GM21528 (cell line): ENCODE data around the gene TBC1D22A.

ENCODE experiments used
- ATAC-seq: cut with Tn5 transposase; IDR thresholded peaks from one replicate; pipeline ENCODE4 v1.9.1; 2021; ENCODE audit warnings: mild to moderate bottlenecking, moderate library complexity; ENCODE audit not compliant: unreplicated experiment, low FRiP score

The TBC1D22A gene

DNA sequence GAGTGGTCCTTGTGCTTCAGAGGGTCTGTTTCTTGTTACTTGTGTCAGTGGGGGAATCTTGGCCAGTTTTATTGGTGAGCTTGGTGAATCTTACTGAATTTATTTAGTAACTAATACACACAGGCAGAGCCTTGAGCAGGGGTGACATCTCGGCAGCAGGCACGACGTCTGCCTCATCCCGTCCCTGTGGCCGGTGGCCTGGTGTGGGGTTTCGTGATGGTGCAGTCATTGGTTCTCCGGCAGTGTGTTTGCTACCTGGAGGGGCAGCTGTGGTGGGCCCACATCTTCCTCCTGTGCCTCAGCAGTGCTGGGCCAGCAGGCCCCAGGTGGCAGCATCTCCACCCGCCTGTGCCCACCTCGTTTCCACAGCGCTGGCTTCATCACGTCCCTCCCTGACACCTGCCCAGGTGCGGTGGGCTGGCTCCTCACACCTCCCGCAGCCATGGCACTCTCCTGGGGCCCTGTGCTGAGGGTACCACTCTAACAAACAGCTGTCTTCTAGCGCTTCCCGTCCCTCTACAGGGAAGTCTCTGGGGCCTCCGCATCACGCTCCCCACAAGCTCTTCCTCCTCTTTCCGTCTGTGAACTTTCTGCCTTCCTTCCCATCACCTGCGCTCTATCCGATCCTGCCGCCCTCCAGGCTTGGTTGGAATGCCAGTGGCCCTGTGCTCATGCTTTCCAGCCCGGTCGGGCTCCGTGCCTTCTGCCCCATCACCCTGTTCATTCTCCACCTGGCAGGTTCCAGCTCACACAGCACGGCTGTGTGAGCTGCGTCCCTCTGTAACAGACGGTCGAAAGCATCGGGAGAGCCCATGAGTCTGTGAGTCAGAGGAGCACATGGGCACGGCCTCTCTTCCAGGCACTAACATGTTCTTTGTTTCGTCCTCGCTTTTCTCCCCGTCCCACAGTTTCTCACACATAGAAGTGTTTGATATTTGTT is 203.4 kb downstream of the TBC1D22A start:
- no peak for ATAC-seq

GRCh38 chr22:46966495-46966845 is 204.0 kb downstream of the TBC1D22A start:
- no peak for ATAC-seq

DNA sequence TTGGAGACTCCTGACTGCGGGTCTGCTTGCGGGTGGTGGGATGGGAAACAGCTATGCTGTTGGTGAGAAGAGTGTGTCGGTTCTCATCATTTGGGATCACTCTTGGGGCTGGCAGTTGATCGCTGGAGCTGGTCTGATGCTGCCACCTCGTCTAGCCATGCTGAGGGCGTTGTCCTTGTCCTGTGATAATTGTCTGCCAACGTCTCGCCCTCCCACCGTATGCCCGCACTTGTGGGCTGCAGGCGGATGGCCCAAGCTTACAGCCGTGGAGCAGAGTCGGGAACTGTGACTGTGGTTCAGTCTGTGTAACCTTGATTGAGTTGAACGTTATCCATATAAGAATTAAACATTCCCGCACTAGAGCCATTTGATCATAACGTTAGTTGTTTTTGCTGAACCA is 204.4 kb downstream of the TBC1D22A start:
- ATAC-seq: no peak

DNA sequence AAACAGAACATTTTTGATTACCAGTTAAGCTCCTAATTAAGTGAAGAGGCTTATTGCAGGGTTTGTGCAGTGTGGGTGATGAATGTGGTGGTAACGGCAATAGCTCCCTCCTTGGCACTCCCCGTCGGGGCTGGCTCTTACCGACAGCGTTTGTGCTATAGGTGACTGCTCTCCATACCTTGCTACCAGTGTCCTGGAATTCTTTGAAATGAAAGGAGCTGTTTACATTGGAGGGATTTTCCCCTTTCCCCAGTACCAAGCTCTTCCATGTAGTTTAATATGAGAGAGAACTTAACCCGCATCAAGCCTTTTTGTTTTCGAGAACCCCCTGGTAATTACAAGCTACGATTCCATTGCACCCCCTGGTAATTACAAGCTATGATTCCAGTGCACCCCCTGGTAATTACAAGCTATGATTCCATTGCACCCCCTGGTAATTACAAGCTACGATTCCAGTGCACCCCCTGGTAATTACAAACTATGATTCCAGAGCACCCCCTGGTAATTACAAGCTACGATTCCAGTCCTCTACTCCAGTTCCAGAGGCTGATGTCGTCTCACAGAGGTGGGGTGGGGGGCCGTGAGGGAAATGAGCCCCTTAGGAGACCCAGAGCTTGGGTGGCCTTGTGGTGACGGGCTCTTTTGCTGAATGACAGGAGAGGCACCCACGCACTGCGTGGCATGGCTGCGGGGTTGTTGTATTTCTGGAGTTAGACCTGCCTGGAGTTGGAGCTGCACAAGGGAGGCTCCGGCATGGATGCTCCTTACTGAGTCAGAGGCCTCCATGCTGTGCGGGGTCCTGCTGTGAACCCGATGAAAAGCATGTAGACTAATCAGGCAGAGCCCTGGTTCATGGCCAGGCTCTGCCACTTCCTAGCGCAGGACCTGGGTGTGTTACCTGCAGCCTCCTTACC is 205.3 kb downstream of the TBC1D22A start:
- no peak for ATAC-seq

DNA sequence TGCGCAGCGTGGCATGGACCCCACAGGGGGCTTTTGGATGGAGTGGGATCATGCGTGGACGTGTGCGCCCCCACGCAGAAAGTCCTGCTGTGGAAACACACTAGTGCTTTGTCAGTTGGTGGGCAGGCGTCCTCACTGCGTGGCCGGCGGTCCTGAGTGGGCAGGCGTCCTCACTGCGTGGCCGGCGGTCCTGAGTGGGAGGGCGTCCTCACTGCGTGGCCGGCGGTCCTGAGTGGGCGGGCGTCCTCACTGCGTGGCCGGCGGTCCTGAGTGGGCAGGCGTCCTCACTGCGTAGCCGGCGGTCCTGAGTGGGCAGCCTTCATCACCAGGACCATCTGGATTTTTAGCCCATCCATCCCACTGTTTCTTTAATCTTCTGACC is 205.9 kb downstream of the TBC1D22A start:
- ATAC-seq: no peak

GRCh38 chr22:46968848-46969247 is 206.4 kb downstream of the TBC1D22A start:
- ATAC-seq: no peak

DNA sequence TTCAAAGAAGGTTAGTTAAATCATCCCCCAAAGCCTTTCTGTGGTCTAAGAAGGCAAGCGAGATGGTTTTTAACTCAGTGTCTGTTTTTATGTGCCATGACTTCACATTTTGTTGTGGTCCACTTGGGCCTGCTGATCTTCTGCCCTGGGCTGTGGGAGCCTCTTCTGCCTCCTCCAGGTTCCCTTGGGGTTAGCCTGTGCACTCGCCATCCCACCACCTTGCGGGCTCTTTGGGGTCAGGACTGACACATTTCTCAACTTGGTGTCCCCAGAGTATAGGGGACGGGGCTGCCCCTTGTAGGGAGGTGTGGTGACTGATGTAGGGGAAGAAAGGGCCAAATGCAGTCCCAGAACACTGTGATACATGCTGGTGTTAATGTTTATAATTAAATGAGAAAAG is 207.0 kb downstream of the TBC1D22A start:
- peak; percentile 75 for ATAC-seq

DNA sequence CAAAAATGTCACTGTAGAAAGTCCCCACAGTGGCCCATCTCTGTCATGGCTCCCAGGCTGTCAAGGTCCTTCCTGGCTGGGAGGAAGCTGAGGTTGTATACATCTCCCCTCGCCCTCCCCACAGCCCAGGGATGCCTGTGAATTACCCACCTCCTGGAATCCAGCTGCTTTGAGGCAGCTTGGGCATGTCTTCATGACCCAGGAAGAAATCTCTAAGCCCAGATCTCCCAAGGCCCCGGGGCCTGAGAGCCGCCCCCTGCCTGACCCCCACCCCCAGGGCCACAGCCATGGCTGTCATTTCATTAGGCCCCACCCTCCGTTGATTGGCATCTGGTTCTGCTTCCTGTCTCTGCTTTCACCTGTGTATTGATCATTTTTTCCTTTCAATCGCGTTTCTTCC is 207.5 kb downstream of the TBC1D22A start:
- ATAC-seq: no peak

GRCh38 chr22:46970411-46971098 is 208.1 kb downstream of the TBC1D22A start:
- ATAC-seq: no peak

DNA sequence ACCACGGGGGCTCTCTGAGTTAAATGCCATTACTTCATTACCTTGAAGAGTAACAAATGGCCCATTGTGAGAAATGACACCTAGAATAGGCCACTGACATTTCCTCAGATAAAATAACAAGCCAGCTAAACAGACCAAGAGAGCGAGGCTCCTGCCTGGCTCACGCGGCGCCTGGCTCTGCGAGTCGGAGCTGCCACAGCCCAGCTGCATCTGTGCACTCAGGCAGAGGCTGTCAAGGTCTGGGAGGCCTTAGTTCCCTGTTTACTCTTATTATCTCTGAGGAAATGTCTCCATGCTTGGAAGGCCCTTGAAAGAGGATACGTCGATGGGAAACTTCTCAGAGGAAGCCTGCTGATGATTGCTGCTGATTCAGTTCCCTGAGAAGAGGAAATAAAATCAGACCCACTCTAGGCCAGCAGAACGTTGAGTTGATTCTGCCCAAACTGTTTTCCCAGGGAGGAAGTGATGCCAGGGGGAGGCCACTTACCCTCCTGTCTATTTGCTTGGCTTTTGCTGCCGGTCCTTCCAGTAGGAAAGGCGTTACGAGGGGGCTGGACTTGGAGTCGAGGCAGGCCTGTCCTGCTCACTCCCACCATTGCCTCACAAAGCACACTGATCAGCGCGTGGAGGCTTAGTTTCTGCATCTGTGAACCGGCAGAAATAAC is 208.8 kb downstream of the TBC1D22A start:
- no peak for ATAC-seq

- ATAC-seq: no peak
Measured at GRCh38 chr22:46971764-46972125, 209.3 kb downstream of the TBC1D22A start.

DNA sequence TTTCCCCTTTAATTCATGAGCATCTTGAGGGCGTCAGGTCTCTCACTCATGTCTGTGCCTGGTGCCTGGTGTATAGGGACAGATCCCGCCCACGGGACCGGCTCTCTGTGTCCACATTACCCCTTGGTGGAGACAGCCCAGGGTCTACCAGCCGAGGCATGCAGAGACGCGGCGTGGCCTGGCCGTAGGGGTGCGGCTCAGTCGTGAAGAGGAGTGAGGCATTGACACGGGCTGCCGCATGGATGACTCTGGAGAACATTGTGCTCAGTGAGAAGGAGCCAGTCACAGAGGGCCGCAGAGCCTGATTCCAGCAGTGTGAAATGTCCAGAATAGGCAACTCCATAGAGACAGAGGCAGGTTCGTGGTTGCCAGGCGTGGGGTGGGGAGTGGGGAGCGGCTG is 209.8 kb downstream of the TBC1D22A start:
- ATAC-seq: no peak

GRCh38 chr22:46972901-46973831 is 210.7 kb downstream of the TBC1D22A start:
- no peak for ATAC-seq

GRCh38 chr22:46974077-46974476 is 211.6 kb downstream of the TBC1D22A start:
- no peak for ATAC-seq

GRCh38 chr22:46974631-46975585 is 212.5 kb downstream of the TBC1D22A start:
- ATAC-seq: no peak

DNA sequence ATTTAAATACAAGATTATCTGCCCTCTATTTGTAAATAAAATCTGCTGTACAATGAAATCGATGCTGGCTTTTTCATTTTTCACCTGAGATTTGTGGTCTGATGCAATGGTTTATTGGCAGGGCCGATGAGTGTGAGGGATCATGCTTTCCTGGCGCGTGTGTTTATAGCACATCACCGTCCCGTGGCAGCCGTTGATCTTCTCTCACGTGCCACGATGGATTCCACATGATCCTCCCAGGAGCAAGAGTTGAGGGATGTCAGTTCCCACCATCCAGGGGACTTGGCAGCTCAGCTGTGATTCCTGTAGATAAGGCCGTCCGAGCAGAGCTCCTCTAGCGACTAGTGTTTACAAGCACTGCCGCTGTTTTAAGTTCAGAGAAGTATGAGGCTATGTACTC is 213.7 kb downstream of the TBC1D22A start:
- ATAC-seq: no peak

DNA sequence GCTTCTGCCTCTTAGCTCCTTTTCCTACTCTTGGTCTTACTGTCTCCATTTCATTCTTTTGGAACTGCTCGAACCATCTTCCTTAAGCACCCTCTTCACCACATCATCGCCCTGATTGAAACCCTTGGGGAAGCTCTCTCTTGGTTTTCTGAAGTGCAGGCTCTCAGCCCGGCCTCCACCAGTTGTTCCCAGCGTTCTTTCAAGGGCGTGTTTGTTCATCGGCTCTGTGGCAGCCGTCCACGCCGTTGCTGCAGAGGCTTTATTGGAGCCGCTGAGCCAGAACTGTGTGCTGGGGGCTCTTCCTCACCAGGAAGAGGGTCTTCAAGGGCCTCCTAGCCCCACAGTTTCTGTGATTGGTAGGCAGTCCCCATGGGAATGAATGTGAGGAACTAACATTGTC is 214.1 kb downstream of the TBC1D22A start:
- ATAC-seq: no peak

DNA sequence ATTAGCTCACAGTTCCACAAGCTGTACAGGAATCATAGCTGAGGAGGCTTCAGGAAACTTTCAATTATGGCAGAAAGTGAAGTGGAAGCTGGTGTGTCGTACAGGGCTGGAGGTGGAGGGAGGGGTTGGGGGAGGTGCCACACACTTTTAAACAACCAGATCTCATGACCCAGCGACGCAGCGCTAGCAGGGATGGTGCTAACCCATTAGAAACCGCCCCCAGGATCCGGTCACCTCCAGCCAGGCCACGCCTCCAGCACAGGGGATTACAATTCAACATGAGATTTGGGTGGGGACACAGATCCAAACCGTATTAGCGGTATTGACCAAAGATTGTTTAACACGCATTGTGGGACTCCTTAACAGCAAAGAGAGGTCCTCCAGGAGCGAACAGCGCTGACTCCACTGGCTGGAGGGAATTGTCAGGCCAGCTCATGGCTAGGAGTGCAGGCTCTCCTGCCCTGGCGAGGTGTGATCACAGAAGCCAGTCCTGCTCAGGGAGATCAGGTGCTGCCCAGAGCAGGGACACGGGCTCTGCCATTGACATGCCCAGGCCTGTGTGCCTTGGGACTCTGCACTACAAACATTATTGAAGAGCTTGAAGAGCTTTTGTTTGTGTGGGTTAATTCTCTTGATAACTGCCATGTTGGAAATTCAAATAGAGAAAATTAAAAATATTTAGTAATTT is 215.3 kb downstream of the TBC1D22A start:
- ATAC-seq: no peak
